GM21723 (cell line): ENCODE results near the gene ZNF330.
A peak's percentile ranks its signal among the peaks of the same experiment; 100 is the strongest.
"Not testable (repeated sequence)": the region's sequence is repeated elsewhere in the genome, so short reads cannot be mapped to it uniquely, and the experiment has no call there.

Experiments
- ATAC-seq: cut with Tn5 transposase; IDR thresholded peaks from one replicate; pipeline ENCODE4 v1.9.1; 2021; ENCODE audit warnings: mild to moderate bottlenecking, moderate library complexity; ENCODE audit not compliant: unreplicated experiment

Gene ZNF330

GRCh38 chr4:141220691-141221659, at the start of gene ZNF330:
Gene ZNF330, plus strand, starts transcription at chr4:141220895. Its CDS starts 1,477 bp downstream, at chr4:141222372.
- peak; percentile 92 for ATAC-seq

GRCh38 chr4:141174457-141174856, 46.2 kb upstream of the ZNF330 start:
- no peak for ATAC-seq

- ATAC-seq: no peak
Measured at GRCh38 chr4:141177171-141177570, 43.5 kb upstream of the ZNF330 start.

GRCh38 chr4:141179474-141180373, 41.0 kb upstream of the ZNF330 start:
- ATAC-seq: no peak

GRCh38 chr4:141180991-141181761, 39.5 kb upstream of the ZNF330 start:
- ATAC-seq: no peak

- not testable (repeated sequence) for ATAC-seq
Measured at GRCh38 chr4:141183491-141183890, 37.2 kb upstream of the ZNF330 start.

GRCh38 chr4:141192564-141192963, 28.1 kb upstream of the ZNF330 start:
- ATAC-seq: no peak

GRCh38 chr4:141193516-141194034, 27.1 kb upstream of the ZNF330 start:
- ATAC-seq: no peak

- ATAC-seq: no peak
Measured at GRCh38 chr4:141195095-141195707, 25.5 kb upstream of the ZNF330 start.

- no peak for ATAC-seq
Measured at GRCh38 chr4:141196227-141196933, 24.3 kb upstream of the ZNF330 start.

- ATAC-seq: no peak
Measured at GRCh38 chr4:141207961-141208360, 12.7 kb upstream of the ZNF330 start.

- ATAC-seq: no peak
Measured at GRCh38 chr4:141210168-141210567, 10.5 kb upstream of the ZNF330 start.

GRCh38 chr4:141213550-141213991, 7.1 kb upstream of the ZNF330 start:
- no peak for ATAC-seq

GRCh38 chr4:141215030-141215429, 5.7 kb upstream of the ZNF330 start:
- ATAC-seq: no peak

GRCh38 chr4:141216002-141216761, 4.5 kb upstream of the ZNF330 start:
- no peak for ATAC-seq

GRCh38 chr4:141220271-141220670, 424 bp upstream of the ZNF330 start:
- peak; percentile 22 for ATAC-seq

GRCh38 chr4:141223418-141223817, 2.7 kb downstream of the ZNF330 start:
- ATAC-seq: no peak

- not testable (repeated sequence) for ATAC-seq
Measured at GRCh38 chr4:141227280-141227679, 6.6 kb downstream of the ZNF330 start.
